ENCODE measurements around the gene RHAG. TPM values are rescaled to one million over a fixed set of nuclear protein-coding genes. Genes with fewer than 3 reads are reported as not detected.

Gene RHAG
- total and polyA plus RNA-seq, 2 of the 8 experiments (the other 6 are each of a cell fraction or from before 2014, with no cell fraction given) = not detected

- TF ChIP-seq KDM5A (IDR thresholded peaks at IDR 0.05; ENCODE audit: low read length) (no peak), SIRT6 (IDR thresholded peaks at IDR 0.05; ENCODE audit: low read length) (no peak), HDAC2 (IDR thresholded peaks at IDR 0.05; ENCODE audit: borderline replicate concordance in 1 of 2, low read depth in 2 of 2, low read length in 2 of 2) (no peak), KDM4A (IDR thresholded peaks at IDR 0.05; ENCODE audit: low read depth, low read length, severe bottlenecking) (no peak), MAX (IDR thresholded peaks at IDR 0.05) (no peak), FOSL1 (IDR thresholded peaks at IDR 0.05; ENCODE audit: insufficient read depth, low read depth, low read length) (no peak), KDM1A (IDR thresholded peaks at IDR 0.05; ENCODE audit: borderline replicate concordance, low read length) (no peak)
Measured at GRCh38 chr6:49570474-49571079, 66.1 kb downstream of the RHAG start (continued).
